ENCODE measurements around the gene SLC9A9. TPM values are rescaled to one million over a fixed set of nuclear protein-coding genes. Genes with fewer than 3 reads are reported as not detected.

The SLC9A9 gene
- total and polyA plus RNA-seq, 10 of the 15 experiments (the other 5 are each of a cell fraction or from before 2014, with no cell fraction given), result 3.5 to 14.2 (median 9.3) TPM

GRCh38 chr3:143358793-143359491, 489.3 kb downstream of the SLC9A9 start:
- no peaks in the 10 kb centered on the region for H3K79me2 ChIP-seq (ENCODE audit: control insufficient read depth, insufficient read depth, low read length)
- BruUV-seq (replicated peaks), result no TSS peak
- no peak for FAIRE-seq
- WGBS (ENCODE audit: insufficient coverage, insufficient replicate concordance, low lambda C conversion rate, missing lambda C conversion rate), result 58% methylated on average over 4 of the region's 4 CpGs
- POLR2A ChIA-PET, result no interaction called here
- intact Hi-C loops (cut with micrococcal nuclease; ENCODE audit: unreplicated experiment), result no loop called here
- H3K36me3 ChIP-seq (ENCODE audit: control insufficient read depth in 2 of 2, insufficient read depth in 2 of 2, low read length in 1 of 2), result no peaks in the 10 kb centered on the region
- RAD21 ChIA-PET (ENCODE audit: unreplicated experiment), result no interaction called here
- SMC1A ChIA-PET (ENCODE audit: uncharacterized antibody, unreplicated experiment), result interaction anchor here (1.1 kb wide), 1 partner anchor 10 kb away, joined by 5 read pairs; no protein-coding TSS in a partner anchor
- H2AFZ ChIP-seq (ENCODE audit: control insufficient read depth, low read depth, low read length), result no peak overlapping the region
- H3K9ac ChIP-seq (ENCODE audit: control insufficient read depth, insufficient read depth, low read length), result no peak overlapping the region
- H4K20me1 ChIP-seq (ENCODE audit: control insufficient read depth, insufficient read depth), result no peaks in the 10 kb centered on the region
- no peak overlapping the region for H3K4me2 ChIP-seq (ENCODE audit: control insufficient read depth, insufficient read depth)
- CTCF ChIA-PET, result interaction anchor here (1.2 kb wide), 1 partner anchor 315 kb away, joined by 3 read pairs; no protein-coding TSS in a partner anchor
- in situ Hi-C loops (cut with MboI), result no loop called here
- no peak overlapping the region for H3K27ac ChIP-seq (ENCODE audit: control insufficient read depth, insufficient read depth)
- DNase-seq (ENCODE audit: low read depth, low spot score), result no peak
- no peaks in the 10 kb centered on the region for H3K27me3 ChIP-seq (replicated peaks in 1 of 2; ENCODE audit: control insufficient read depth in 2 of 2, insufficient read depth in 2 of 2, low read length in 1 of 2)
- H3K4me1 ChIP-seq (ENCODE audit: control insufficient read depth, insufficient read depth, low read length), result no peaks in the 10 kb centered on the region
- no peak for ATAC-seq
- H3K9me3 ChIP-seq (replicated peaks; ENCODE audit: control insufficient read depth, insufficient read depth, low read length), result no peaks in the 10 kb centered on the region
- H3K4me3 ChIP-seq, result no peak overlapping the region
- TF ChIP-seq ZBED1 (IDR thresholded peaks at IDR 0.05; ENCODE audit: borderline replicate concordance) (no peak), IRF3 (IDR thresholded peaks at IDR 0.05) (no peak), ZNF687 (IDR thresholded peaks at IDR 0.05) (no peak), LARP7 (IDR thresholded peaks at IDR 0.05) (no peak), NBN (IDR thresholded peaks at IDR 0.05) (no peak), SREBF1 (IDR thresholded peaks at IDR 0.05; ENCODE audit: low read length) (no peak), SMAD1 (IDR thresholded peaks at IDR 0.05; ENCODE audit: low read depth, partially characterized antibody) (no peak), HDAC2 (IDR thresholded peaks at IDR 0.05) (no peak), MEF2B (IDR thresholded peaks at IDR 0.05; ENCODE audit: partially characterized antibody, poor library complexity, severe bottlenecking) (no peak), SREBF2 (IDR thresholded peaks at IDR 0.05; ENCODE audit: low read length) (no peak), CREM (IDR thresholded peaks at IDR 0.05; ENCODE audit: low read depth) (no peak), TCF7 (IDR thresholded peaks at IDR 0.05; ENCODE audit: borderline replicate concordance) (no peak)
- TF ChIP-seq, protein P1, sequence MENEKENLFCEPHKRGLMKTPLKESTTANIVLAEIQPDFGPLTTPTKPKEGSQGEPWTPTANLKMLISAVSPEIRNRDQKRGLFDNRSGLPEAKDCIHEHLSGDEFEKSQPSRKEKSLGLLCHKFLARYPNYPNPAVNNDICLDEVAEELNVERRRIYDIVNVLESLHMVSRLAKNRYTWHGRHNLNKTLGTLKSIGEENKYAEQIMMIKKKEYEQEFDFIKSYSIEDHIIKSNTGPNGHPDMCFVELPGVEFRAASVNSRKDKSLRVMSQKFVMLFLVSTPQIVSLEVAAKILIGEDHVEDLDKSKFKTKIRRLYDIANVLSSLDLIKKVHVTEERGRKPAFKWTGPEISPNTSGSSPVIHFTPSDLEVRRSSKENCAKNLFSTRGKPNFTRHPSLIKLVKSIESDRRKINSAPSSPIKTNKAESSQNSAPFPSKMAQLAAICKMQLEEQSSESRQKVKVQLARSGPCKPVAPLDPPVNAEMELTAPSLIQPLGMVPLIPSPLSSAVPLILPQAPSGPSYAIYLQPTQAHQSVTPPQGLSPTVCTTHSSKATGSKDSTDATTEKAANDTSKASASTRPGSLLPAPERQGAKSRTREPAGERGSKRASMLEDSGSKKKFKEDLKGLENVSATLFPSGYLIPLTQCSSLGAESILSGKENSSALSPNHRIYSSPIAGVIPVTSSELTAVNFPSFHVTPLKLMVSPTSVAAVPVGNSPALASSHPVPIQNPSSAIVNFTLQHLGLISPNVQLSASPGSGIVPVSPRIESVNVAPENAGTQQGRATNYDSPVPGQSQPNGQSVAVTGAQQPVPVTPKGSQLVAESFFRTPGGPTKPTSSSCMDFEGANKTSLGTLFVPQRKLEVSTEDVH (IDR thresholded peaks at IDR 0.05; ENCODE audit: low read depth, partially characterized antibody), result no peak
- TF ChIP-seq, protein P2, sequence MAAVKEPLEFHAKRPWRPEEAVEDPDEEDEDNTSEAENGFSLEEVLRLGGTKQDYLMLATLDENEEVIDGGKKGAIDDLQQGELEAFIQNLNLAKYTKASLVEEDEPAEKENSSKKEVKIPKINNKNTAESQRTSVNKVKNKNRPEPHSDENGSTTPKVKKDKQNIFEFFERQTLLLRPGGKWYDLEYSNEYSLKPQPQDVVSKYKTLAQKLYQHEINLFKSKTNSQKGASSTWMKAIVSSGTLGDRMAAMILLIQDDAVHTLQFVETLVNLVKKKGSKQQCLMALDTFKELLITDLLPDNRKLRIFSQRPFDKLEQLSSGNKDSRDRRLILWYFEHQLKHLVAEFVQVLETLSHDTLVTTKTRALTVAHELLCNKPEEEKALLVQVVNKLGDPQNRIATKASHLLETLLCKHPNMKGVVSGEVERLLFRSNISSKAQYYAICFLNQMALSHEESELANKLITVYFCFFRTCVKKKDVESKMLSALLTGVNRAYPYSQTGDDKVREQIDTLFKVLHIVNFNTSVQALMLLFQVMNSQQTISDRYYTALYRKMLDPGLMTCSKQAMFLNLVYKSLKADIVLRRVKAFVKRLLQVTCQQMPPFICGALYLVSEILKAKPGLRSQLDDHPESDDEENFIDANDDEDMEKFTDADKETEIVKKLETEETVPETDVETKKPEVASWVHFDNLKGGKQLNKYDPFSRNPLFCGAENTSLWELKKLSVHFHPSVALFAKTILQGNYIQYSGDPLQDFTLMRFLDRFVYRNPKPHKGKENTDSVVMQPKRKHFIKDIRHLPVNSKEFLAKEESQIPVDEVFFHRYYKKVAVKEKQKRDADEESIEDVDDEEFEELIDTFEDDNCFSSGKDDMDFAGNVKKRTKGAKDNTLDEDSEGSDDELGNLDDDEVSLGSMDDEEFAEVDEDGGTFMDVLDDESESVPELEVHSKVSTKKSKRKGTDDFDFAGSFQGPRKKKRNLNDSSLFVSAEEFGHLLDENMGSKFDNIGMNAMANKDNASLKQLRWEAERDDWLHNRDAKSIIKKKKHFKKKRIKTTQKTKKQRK (IDR thresholded peaks at IDR 0.05; ENCODE audit: low read depth, low read length), result no peak
